ENCODE results near the gene TRIP13. TPM values are rescaled to one million over a fixed set of nuclear protein-coding genes. Genes with fewer than 3 reads are reported as not detected.
"Not testable (repeated sequence)": the region's sequence is repeated elsewhere in the genome, so short reads cannot be mapped to it uniquely, and the experiment has no call there.

Gene TRIP13
- total RNA-seq, 2 donors from 2014 or later = 21.9 to 32.4 TPM

DNA sequence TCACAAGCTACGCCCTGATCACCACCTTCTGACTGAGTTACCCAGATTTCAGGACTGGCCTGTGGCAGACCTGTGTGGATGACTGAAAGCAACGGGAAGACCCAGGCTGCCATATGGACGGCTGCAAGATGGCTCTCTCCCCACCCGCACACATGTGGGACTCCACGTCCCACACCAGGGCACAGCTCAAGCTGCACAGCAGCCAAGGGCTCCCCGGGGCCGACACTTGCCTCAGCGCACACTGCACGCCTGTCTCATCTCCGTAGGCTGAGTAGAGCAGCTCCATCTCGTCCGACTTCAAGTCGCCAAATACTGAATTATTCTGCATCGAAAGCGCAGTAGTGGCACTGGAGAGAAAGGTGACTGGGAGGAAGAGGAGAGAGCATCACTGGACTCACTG, 14.6 kb upstream of the TRIP13 start:
- no peak for DNase-seq
- H3K27ac Mint-ChIP-seq = no peak overlapping the region
- Histone ChIP-seq H3K27ac (ENCODE audit: low read depth, low read length) (no peak overlapping the region), H3K9ac (ENCODE audit: extremely low read depth, low read length, poor library complexity, severe bottlenecking) (no peak overlapping the region), H3K4me3 (ENCODE audit: low read length) (no peak overlapping the region), H3K36me3 (ENCODE audit: control insufficient read depth, insufficient read depth, low read length) (peaks cover 74% of the 10 kb centered on the region), H3K27me3 (ENCODE audit: control insufficient read depth, insufficient read depth, low read length, poor library complexity, severe bottlenecking) (no peaks in the 10 kb centered on the region), H3K9me3 (ENCODE audit: control insufficient read depth, low read length) (no peaks in the 10 kb centered on the region), H3K4me1 (ENCODE audit: control insufficient read depth, insufficient read depth, low read length) (peaks cover 5% of the 10 kb centered on the region)
- TF ChIP-seq, protein P1, sequence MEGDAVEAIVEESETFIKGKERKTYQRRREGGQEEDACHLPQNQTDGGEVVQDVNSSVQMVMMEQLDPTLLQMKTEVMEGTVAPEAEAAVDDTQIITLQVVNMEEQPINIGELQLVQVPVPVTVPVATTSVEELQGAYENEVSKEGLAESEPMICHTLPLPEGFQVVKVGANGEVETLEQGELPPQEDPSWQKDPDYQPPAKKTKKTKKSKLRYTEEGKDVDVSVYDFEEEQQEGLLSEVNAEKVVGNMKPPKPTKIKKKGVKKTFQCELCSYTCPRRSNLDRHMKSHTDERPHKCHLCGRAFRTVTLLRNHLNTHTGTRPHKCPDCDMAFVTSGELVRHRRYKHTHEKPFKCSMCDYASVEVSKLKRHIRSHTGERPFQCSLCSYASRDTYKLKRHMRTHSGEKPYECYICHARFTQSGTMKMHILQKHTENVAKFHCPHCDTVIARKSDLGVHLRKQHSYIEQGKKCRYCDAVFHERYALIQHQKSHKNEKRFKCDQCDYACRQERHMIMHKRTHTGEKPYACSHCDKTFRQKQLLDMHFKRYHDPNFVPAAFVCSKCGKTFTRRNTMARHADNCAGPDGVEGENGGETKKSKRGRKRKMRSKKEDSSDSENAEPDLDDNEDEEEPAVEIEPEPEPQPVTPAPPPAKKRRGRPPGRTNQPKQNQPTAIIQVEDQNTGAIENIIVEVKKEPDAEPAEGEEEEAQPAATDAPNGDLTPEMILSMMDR (conservative IDR thresholded peaks at IDR 0.05) = no peak
- H3K36me3 Mint-ChIP-seq (ENCODE audit: low read depth) = peaks cover 73% of the 10 kb centered on the region
- H3K27me3 Mint-ChIP-seq (ENCODE audit: insufficient read depth) = no peaks in the 10 kb centered on the region
- WGBS, 2 experiments (ENCODE audit: insufficient coverage in 1 of 2, insufficient read length in 1 of 2) = 96 to 98% methylated on average over 15 of the region's 15 CpGs
- H3K4me1 Mint-ChIP-seq = no peaks in the 10 kb centered on the region
- H3K4me3 Mint-ChIP-seq = no peak overlapping the region
- H3K9me3 Mint-ChIP-seq = no peaks in the 10 kb centered on the region

DNA sequence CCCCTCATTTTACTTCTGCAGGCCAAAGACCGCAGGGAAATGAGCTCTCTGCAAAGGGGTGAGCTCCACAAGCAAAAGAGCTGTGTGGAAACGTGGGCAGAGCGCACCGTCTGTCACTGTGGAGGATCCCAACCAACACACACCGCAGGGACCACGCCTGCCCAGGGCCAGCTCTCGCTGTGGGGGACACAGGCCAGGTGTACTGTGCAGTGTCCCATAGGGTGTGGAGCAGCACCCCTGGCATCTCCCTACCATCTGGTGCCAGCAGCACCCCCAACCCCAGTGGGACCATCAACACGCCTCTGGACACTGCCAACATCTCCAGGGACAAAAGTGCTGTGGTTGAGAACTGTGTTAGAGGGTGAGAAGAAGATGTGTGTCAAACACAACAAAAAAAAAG, 14.0 kb upstream of the TRIP13 start:
- not testable (repeated sequence) for H3K9me3 Mint-ChIP-seq; H3K4me1 Mint-ChIP-seq; H3K27me3 ChIP-seq (ENCODE audit: control insufficient read depth, insufficient read depth, low read length, poor library complexity, severe bottlenecking); H3K4me3 ChIP-seq (ENCODE audit: low read length); H3K9ac ChIP-seq (ENCODE audit: extremely low read depth, low read length, poor library complexity, severe bottlenecking); DNase-seq; H3K9me3 ChIP-seq (ENCODE audit: control insufficient read depth, low read length); H3K27ac ChIP-seq (ENCODE audit: low read depth, low read length); H3K4me1 ChIP-seq (ENCODE audit: control insufficient read depth, insufficient read depth, low read length); H3K27ac Mint-ChIP-seq; H3K27me3 Mint-ChIP-seq (ENCODE audit: insufficient read depth); H3K4me3 Mint-ChIP-seq
- H3K36me3 Mint-ChIP-seq (ENCODE audit: low read depth) = peaks cover 73% of the 10 kb centered on the region
- peaks cover 74% of the 10 kb centered on the region for H3K36me3 ChIP-seq (ENCODE audit: control insufficient read depth, insufficient read depth, low read length)
- WGBS, 2 experiments (ENCODE audit: insufficient coverage in 1 of 2, insufficient read length in 1 of 2) = no CpG with 5 or more reads among the region's 8 CpGs

DNA sequence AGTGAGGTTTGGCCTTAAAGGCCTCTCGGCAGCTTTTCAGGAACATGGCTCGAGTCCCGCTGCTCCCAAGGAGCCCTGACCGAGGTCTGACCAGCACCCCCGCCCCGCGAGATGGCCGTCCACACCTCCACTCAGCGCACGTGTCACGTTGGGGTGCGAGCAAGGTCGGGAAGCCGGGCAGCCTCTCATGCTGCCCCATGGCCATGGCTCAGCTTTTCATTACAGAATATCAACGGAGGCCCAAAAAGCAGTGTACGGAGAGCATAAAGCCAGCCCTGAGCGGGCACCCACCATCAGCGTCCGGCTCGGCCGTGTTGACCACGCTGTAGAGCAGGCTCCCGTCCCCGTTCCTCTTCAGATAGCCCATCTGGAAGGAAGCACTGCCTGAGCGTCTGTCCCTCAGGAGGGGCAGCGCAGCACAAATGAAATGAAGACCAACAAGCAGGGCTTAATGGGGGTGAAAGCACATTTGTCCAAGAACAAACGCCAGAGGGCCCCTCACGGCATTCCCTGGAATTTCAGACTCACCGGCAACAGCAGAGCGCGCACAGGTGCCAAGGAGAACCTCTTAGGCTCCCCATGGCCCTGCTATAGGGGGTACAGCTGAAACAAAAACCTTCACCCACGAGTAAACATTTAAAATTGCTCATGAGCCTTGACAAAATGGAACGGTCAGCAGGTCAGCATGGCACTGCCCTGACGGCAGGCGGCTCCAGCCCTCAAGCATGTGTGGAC, 11.7 kb upstream of the TRIP13 start:
- H3K9me3 Mint-ChIP-seq = no peaks in the 10 kb centered on the region
- Histone ChIP-seq H3K27me3 (ENCODE audit: control insufficient read depth, insufficient read depth, low read length, poor library complexity, severe bottlenecking) (no peaks in the 10 kb centered on the region), H3K36me3 (ENCODE audit: control insufficient read depth, insufficient read depth, low read length) (peaks cover 76% of the 10 kb centered on the region), H3K4me1 (ENCODE audit: control insufficient read depth, insufficient read depth, low read length) (no peaks in the 10 kb centered on the region), H3K9me3 (ENCODE audit: control insufficient read depth, low read length) (no peaks in the 10 kb centered on the region), H3K27ac (ENCODE audit: low read depth, low read length) (no peak overlapping the region), H3K9ac (ENCODE audit: extremely low read depth, low read length, poor library complexity, severe bottlenecking) (no peak overlapping the region), H3K4me3 (ENCODE audit: low read length) (no peak overlapping the region)
- H3K27ac Mint-ChIP-seq = no peak overlapping the region
- TF ChIP-seq, protein P1 (conservative IDR thresholded peaks at IDR 0.05) = no peak
- no peaks in the 10 kb centered on the region for H3K27me3 Mint-ChIP-seq (ENCODE audit: insufficient read depth)
- WGBS, 2 experiments (ENCODE audit: insufficient coverage in 1 of 2, insufficient read length in 1 of 2) = 96% methylated on average over 24 to 35 of the region's 35 CpGs
- H3K4me1 Mint-ChIP-seq = no peaks in the 10 kb centered on the region
- no peak overlapping the region for H3K4me3 Mint-ChIP-seq
- H3K36me3 Mint-ChIP-seq (ENCODE audit: low read depth) = peaks cover 74% of the 10 kb centered on the region
- no peak for DNase-seq

DNA sequence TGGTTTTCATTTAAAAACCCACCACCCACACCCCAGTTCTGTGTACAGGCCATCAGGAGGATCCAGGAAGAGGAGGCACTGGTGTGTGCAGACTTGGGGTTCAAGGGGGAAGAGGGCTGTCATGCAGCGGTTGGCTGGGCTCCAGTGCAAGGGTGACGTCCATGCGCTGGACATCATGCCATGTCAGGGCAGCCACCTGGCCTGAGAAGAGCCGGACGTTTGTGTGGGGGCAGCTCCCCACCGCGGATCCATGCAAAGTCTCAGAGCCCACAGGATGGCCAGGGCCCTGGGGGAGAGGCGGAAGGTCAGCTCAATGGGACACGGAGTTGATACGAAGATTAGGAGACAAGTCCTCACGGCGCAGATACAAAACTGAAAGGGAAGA, 11.1 kb upstream of the TRIP13 start:
- Histone ChIP-seq H3K36me3 (ENCODE audit: control insufficient read depth, insufficient read depth, low read length) (peaks cover 76% of the 10 kb centered on the region), H3K27ac (ENCODE audit: low read depth, low read length) (no peak overlapping the region), H3K9me3 (ENCODE audit: control insufficient read depth, low read length) (no peaks in the 10 kb centered on the region), H3K4me1 (ENCODE audit: control insufficient read depth, insufficient read depth, low read length) (no peaks in the 10 kb centered on the region), H3K9ac (ENCODE audit: extremely low read depth, low read length, poor library complexity, severe bottlenecking) (no peak overlapping the region), H3K27me3 (ENCODE audit: control insufficient read depth, insufficient read depth, low read length, poor library complexity, severe bottlenecking) (no peaks in the 10 kb centered on the region), H3K4me3 (ENCODE audit: low read length) (no peak overlapping the region)
- TF ChIP-seq, protein P1 (conservative IDR thresholded peaks at IDR 0.05) = no peak
- Mint-ChIP-seq H3K27ac (no peak overlapping the region), H3K36me3 (ENCODE audit: low read depth) (peaks cover 75% of the 10 kb centered on the region), H3K27me3 (ENCODE audit: insufficient read depth) (no peaks in the 10 kb centered on the region), H3K9me3 (no peaks in the 10 kb centered on the region), H3K4me3 (no peak overlapping the region), H3K4me1 (no peaks in the 10 kb centered on the region)
- no peak for DNase-seq
- WGBS, 2 experiments (ENCODE audit: insufficient coverage in 1 of 2, insufficient read length in 1 of 2) = 95 to 98% methylated on average over 10 to 12 of the region's 12 CpGs
